Measurements from ENCODE around the gene USP25.

- TF ChIP-seq CTCF (conservative IDR thresholded peaks at IDR 0.05) (no peak), EZH2 (IDR thresholded peaks at IDR 0.05; ENCODE audit: low read depth) (no peak)
Measured at GRCh38 chr21:15729346-15729673, 472 bp upstream of the USP25 start.

Data from PC-9 (cell line).